Stomach (tissue), 9 donors: Measurements from ENCODE around the gene ROCK2. TPM values are rescaled to one million over a fixed set of nuclear protein-coding genes. Genes with fewer than 3 reads are reported as not detected.
"Not testable (repeated sequence)": the region's sequence is repeated elsewhere in the genome, so short reads cannot be mapped to it uniquely, and the experiment has no call there.

Experiments used
- DNase-seq, 2 donors: peaks; one replicate each; pipeline versions ENCODE4 v3.0.0 to v3.0.0-alpha.2; 2013 to 2019
- H3K27ac ChIP-seq, 5 donors: fragments of 200-600 bp in 4 of 5; sonication (generic) in 4 of 5; one replicate each; pipeline ENCODE4 v1.5.1; 2013 to 2019; ENCODE audit warnings: mild to moderate bottlenecking in 1 of 5, moderate library complexity in 1 of 5
- H3K27me3 ChIP-seq, 3 donors: fragments of 200-600 bp; sonication (generic); one replicate each; pipeline ENCODE4 v1.5.1; 2017 to 2019; ENCODE audit warnings: mixed run types in 1 of 3
- H3K36me3 ChIP-seq, 4 donors: fragments of 200-600 bp; sonication (generic); 1 replicate in 3 of 4; 2 replicates in 1 of 4; pipeline ENCODE4 v1.5.1; 2016 to 2019
- H3K4me1 ChIP-seq, 4 donors: fragments of 200-600 bp; sonication (generic); one replicate each; pipeline ENCODE4 v1.5.1; 2016 to 2019
- H3K4me3 ChIP-seq, 4 donors: fragments of 200-600 bp; sonication (generic) in 3 of 4; one replicate each; pipeline ENCODE4 v1.5.1; 2016 to 2019; ENCODE audit warnings: mild to moderate bottlenecking in 1 of 4
- H3K9me3 ChIP-seq, 4 donors: fragments of 200-600 bp; sonication (generic); one replicate each; pipeline ENCODE4 v1.5.1; 2016 to 2019
- EP300 ChIP-seq: sonication (generic); formaldehyde crosslinking; IDR thresholded peaks from one replicate; pipeline ENCODE4 v1.6.1; 2017; ENCODE audit warnings: antibody characterized with exemption
- POLR2A ChIP-seq, 4 donors: fragments of 450-650 bp; IDR thresholded peaks; one replicate each; pipeline ENCODE4 v1.6.1; 2016; ENCODE audit warnings: antibody characterized with exemption in 4 of 4, control low read depth in 2 of 4, mild to moderate bottlenecking in 1 of 4, moderate library complexity in 1 of 4
- POLR2AphosphoS5 ChIP-seq, 3 donors: sonication (generic); formaldehyde crosslinking; IDR thresholded peaks; one replicate each; pipeline ENCODE4 v1.6.1; 2016; ENCODE audit warnings: antibody characterized with exemption in 3 of 3
- WGBS, 5 donors: extraction: QIAGEN DNeasy Blood & Tissue Kit in 3 of 5; methylation state at CpG; one replicate each; pipeline versions ENCODE4 v1.1.5 to v1.1.7; 2013 to 2018; 5-methylcytosine and 5-hydroxymethylcytosine counted together
- intact Hi-C: fragments of 100-400 bp; cut with DNase I; formaldehyde crosslinking; loops from one replicate; pipeline ENCODE4 v1.15.1; 2023; ENCODE audit warnings: low total_unique reads
- polyA plus RNA-seq, 3 donors: library from polyadenylated mRNA; stranded (reverse); fragments of 200-250 nt; gene quantifications; one replicate each; pipeline ENCODE4 v1.2.3, GENCODE V29; 2013
- total RNA-seq, 5 donors: library from RNA; depleted of rRNA; stranded (reverse); fragments of >200 nt; gene quantifications; one replicate each; pipeline versions ENCODE4 v1.1.0 to v1.2.3, GENCODE V29; 2014 to 2016
- TF ChIP-seq, protein P1 (sequence below), 7 experiments: fragments of 450-650 bp in 4 of 7; fragments of 200-600 bp in 3 of 7; sonication (generic) in 3 of 7; IDR thresholded peaks; one replicate each; pipeline ENCODE4 v1.5.1; 2016 to 2019; ENCODE audit warnings: antibody characterized with exemption in 7 of 7, control low read depth in 2 of 7, mild to moderate bottlenecking in 1 of 7
- donor health status: healthy with polysubstance abuse.
- donor health status: Bipolar disorder and iron deficiency.
- donor health status: healthy.

ROCK2 gene
- total and polyA plus RNA-seq, 8 donors = 5.6 to 113 (median 35.9) TPM

DNA sequence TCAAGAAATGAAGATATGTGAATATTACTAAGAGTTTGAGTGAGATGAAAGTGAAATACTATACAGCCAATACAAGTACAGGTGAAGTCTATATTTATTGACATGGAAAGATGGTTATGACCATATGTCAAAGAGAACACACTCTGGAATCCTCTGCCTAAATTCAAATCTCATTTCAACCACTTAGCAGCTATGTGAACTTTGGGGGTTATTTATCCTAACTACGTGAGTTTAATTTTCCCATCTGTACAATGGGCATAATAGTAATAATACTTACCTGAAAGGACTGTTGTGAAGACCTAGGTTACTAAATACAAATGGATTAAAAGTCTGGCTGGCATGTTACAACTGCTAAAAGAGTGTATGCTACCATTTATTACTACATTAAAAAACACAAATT is 79.6 kb downstream of the ROCK2 start:
- H3K36me3 ChIP-seq = no peaks in the 10 kb centered on the region
- H3K4me1 ChIP-seq = peaks cover 0 to 31% (median 2%) of the 10 kb centered on the region in 4 donors
- TF ChIP-seq POLR2AphosphoS5 (IDR thresholded peaks at IDR 0.05) (no peak), EP300 (no peak), POLR2A (IDR thresholded peaks at IDR 0.05) (no peak)
- TF ChIP-seq, protein P1, sequence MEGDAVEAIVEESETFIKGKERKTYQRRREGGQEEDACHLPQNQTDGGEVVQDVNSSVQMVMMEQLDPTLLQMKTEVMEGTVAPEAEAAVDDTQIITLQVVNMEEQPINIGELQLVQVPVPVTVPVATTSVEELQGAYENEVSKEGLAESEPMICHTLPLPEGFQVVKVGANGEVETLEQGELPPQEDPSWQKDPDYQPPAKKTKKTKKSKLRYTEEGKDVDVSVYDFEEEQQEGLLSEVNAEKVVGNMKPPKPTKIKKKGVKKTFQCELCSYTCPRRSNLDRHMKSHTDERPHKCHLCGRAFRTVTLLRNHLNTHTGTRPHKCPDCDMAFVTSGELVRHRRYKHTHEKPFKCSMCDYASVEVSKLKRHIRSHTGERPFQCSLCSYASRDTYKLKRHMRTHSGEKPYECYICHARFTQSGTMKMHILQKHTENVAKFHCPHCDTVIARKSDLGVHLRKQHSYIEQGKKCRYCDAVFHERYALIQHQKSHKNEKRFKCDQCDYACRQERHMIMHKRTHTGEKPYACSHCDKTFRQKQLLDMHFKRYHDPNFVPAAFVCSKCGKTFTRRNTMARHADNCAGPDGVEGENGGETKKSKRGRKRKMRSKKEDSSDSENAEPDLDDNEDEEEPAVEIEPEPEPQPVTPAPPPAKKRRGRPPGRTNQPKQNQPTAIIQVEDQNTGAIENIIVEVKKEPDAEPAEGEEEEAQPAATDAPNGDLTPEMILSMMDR (IDR thresholded peaks at IDR 0.05) = no peak
- H3K27ac ChIP-seq = no peak overlapping the region
- no peaks in the 10 kb centered on the region for H3K27me3 ChIP-seq
- H3K4me3 ChIP-seq = no peak overlapping the region
- 95 to 100% (median 98%) methylated on average over 1 of the region's 1 CpG for WGBS, 5 donors
- intact Hi-C loops = no loop called here
- no peak for DNase-seq
- no peaks in the 10 kb centered on the region for H3K9me3 ChIP-seq

DNA sequence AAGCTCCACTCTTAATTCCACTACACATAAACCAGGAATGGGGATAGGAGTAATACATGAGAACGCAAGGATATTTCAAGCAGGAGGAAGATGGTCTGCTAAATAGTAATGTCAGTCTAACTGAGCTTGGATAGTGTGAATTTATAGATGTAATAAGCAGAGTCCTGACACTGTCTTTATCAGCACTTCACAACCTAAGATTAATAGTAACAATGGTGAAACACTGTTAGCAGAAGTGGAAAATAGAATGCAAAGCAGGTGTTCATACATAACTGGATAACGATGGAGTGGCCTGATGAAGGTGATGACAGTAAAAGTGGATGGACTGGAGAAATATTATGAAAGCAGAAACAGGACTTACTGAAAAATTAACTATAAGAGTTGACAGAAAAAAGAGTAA is 80.4 kb downstream of the ROCK2 start:
- intact Hi-C loops = no loop called here
- 80 to 88% (median 82%) methylated on average over 2 of the region's 2 CpGs for WGBS, 5 donors
- Histone ChIP-seq H3K27ac (no peak overlapping the region), H3K27me3 (no peaks in the 10 kb centered on the region), H3K9me3 (no peaks in the 10 kb centered on the region), H3K4me1 (peaks cover 0 to 31% (median 2%) of the 10 kb centered on the region in 4 donors), H3K4me3 (no peak overlapping the region), H3K36me3 (no peaks in the 10 kb centered on the region)
- TF ChIP-seq POLR2A (IDR thresholded peaks at IDR 0.05) (no peak), POLR2AphosphoS5 (IDR thresholded peaks at IDR 0.05) (no peak), EP300 (no peak)
- TF ChIP-seq, protein P1 (IDR thresholded peaks at IDR 0.05) = no peak
- DNase-seq = no peak

DNA sequence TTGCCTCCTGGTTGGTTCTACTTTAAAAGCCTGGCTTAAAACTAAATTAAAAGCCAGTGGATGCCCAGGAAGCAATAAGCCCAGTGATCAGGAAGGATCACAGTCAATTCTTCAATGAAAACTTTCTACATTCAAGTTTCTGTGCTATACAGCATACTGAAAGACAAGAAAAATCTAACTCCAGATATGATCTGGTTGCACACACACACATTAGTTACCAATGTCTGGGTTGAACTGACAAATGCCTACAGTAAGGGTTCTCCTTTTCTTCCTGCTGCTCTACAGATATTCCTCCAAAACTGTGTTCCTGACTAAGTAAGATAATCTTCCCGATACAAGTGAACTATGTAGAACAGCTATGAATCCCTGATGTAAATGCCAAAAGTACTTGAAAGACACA is 81.3 kb downstream of the ROCK2 start:
- Histone ChIP-seq H3K9me3 (no peaks in the 10 kb centered on the region), H3K27me3 (no peaks in the 10 kb centered on the region), H3K4me1 (peaks cover 0 to 31% (median 2%) of the 10 kb centered on the region in 4 donors), H3K36me3 (no peaks in the 10 kb centered on the region), H3K27ac (no peak overlapping the region), H3K4me3 (no peak overlapping the region)
- DNase-seq = no peak
- no peak for TF ChIP-seq POLR2AphosphoS5 (IDR thresholded peaks at IDR 0.05)
- no peak for TF ChIP-seq EP300
- WGBS, 5 donors = 60 to 73% (median 62%) methylated on average over 1 of the region's 1 CpG
- intact Hi-C loops = no loop called here

DNA sequence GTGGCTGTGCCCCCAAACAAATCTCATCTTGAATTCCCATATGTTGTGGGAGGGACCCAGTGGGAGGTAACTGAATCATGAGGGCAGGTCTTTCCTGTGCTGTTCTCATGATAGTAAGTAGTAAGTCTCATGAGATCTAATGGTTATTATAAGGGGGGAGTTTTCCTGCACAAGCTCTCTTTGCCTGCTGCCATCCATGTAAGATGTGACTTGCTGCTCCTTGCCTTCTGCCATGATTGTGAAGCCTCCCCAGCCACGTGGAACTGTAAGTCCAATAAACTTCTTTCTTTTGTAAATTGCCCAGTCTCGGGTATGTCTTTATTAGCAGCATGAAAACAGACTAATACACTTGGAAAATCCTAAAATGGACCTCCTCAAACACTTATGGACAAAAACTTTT is 82.0 kb downstream of the ROCK2 start:
- H3K27me3 ChIP-seq, intact Hi-C loops, H3K36me3 ChIP-seq, H3K4me3 ChIP-seq, H3K27ac ChIP-seq, DNase-seq, H3K9me3 ChIP-seq: not testable (repeated sequence)
- H3K4me1 ChIP-seq = peaks cover 0 to 31% (median 2%) of the 10 kb centered on the region in 4 donors
- 83 to 98% (median 87%) methylated on average over 2 of the region's 2 CpGs for WGBS, 5 donors

DNA sequence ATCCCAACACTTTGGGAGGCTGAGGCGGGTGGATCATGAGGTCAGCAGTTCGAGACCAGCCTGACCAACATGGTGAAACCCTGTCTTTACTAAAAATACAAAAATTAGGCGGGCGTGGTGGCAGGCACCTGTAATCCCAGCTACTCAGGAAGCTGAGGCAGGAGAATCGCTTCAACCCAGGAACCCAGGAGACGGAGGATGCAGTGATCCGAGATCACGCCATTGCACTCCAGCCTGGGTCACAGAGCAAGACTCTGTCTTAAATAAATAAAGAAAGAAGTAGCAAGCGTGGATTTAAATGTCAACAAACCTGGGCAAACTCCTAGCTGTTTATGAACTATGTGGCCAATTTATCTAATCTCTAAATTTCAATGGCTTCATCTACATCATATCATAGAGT is 82.9 kb downstream of the ROCK2 start:
- intact Hi-C loops, H3K9me3 ChIP-seq, H3K27me3 ChIP-seq, DNase-seq, H3K27ac ChIP-seq, H3K36me3 ChIP-seq, H3K4me3 ChIP-seq: not testable (repeated sequence)
- H3K4me1 ChIP-seq = peaks cover 0 to 31% (median 2%) of the 10 kb centered on the region in 4 donors
- WGBS, 5 donors = 73 to 85% (median 82%) methylated on average over 9 of the region's 9 CpGs

DNA sequence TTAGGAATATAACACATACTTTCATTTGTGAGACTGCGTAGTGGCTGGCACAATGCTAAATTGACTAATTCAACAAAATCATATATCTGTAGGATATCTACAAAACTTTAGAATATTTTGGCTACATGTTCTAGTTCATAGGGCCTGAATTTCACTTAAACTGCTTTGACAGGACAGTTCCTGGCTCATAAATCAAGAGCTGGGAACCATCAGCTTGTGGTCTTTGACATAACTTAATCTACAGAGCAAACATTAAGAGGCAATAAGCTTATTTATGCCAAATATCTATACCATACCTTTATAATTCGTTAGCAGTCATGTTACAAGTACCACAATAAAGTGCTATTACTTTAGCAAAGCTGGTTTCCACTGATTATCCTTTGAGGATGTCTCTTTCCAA is 83.5 kb downstream of the ROCK2 start:
- DNase-seq = no peak
- Histone ChIP-seq H3K36me3 (peaks cover 4 to 13% (median 6%) of the 10 kb centered on the region in 4 donors), H3K27me3 (no peaks in the 10 kb centered on the region), H3K9me3 (no peaks in the 10 kb centered on the region), H3K27ac (no peak overlapping the region), H3K4me1 (peaks cover 0 to 31% (median 2%) of the 10 kb centered on the region in 4 donors), H3K4me3 (no peak overlapping the region)
- TF ChIP-seq, protein P1 (IDR thresholded peaks at IDR 0.05) = no peak
- TF ChIP-seq POLR2AphosphoS5 (IDR thresholded peaks at IDR 0.05) (no peak), EP300 (no peak), POLR2A (IDR thresholded peaks at IDR 0.05) (no peak)
- intact Hi-C loops = no loop called here
- WGBS, 5 donors = 33 to 49% (median 45%) methylated on average over 2 of the region's 2 CpGs
